Chondrocyte (in vitro differentiated cells): Measurements from ENCODE around the gene ARHGAP15. TPM values are rescaled to one million over a fixed set of nuclear protein-coding genes. Genes with fewer than 3 reads are reported as not detected.

Experiments used
- DNase-seq: peaks from one replicate; pipeline ENCODE4 v3.0.0; 2021; ENCODE audit warnings: mixed read lengths, low spot score
- H3K27ac Mint-ChIP-seq: one replicate; pipeline ENCODE4 v1.8.0; 2021; ENCODE audit warnings: mild to moderate bottlenecking, moderate library complexity, mixed read lengths; ENCODE audit not compliant: unreplicated experiment
- H3K27me3 Mint-ChIP-seq: 2 replicates; pipeline ENCODE4 v1.8.0; 2021; ENCODE audit warnings: low read depth, mixed read lengths
- H3K36me3 Mint-ChIP-seq: 2 replicates; pipeline ENCODE4 v1.8.0; 2021; ENCODE audit warnings: low read depth, mixed read lengths
- H3K4me1 Mint-ChIP-seq: 2 replicates; pipeline ENCODE4 v1.8.0; 2021; ENCODE audit warnings: low read depth, mild to moderate bottlenecking, mixed read lengths
- H3K4me3 Mint-ChIP-seq: one replicate; pipeline ENCODE4 v1.8.0; 2021; ENCODE audit warnings: mild to moderate bottlenecking, moderate library complexity, mixed read lengths; ENCODE audit not compliant: unreplicated experiment
- H3K9me3 Mint-ChIP-seq: 2 replicates; pipeline ENCODE4 v1.8.0; 2021; ENCODE audit warnings: low read depth, mixed read lengths
- CTCF ChIP-seq: fragments of 200-600 bp; sonication (generic); IDR thresholded peaks from 2 replicates; pipeline ENCODE4 v1.5.0; 2021; ENCODE audit warnings: antibody characterized with exemption, mild to moderate bottlenecking, moderate library complexity
- total RNA-seq: library from RNA; stranded (reverse); gene quantifications from 3 replicates; pipeline ENCODE4 v1.2.1, GENCODE V29; 2021

The ARHGAP15 gene
- total RNA-seq, 1 donor from 2014 or later = 0.42 TPM

GRCh38 chr2:143155661-143156060 lies 26.4 kb downstream of the ARHGAP15 start:
- Mint-ChIP-seq H3K4me1 (peaks cover 7% of the 10 kb centered on the region), H3K27ac (no peak overlapping the region), H3K27me3 (peaks cover 31% of the 10 kb centered on the region), H3K4me3 (no peak overlapping the region), H3K36me3 (no peaks in the 10 kb centered on the region), H3K9me3 (no peaks in the 10 kb centered on the region)
- DNase-seq = no peak
- no peak for TF ChIP-seq CTCF

GRCh38 chr2:143157001-143157400 lies 27.8 kb downstream of the ARHGAP15 start:
- Mint-ChIP-seq H3K27me3 (peaks cover 39% of the 10 kb centered on the region), H3K4me3 (no peak overlapping the region), H3K36me3 (no peaks in the 10 kb centered on the region), H3K9me3 (no peaks in the 10 kb centered on the region), H3K4me1 (peaks cover 7% of the 10 kb centered on the region), H3K27ac (no peak overlapping the region)
- no peak for TF ChIP-seq CTCF
- no peak for DNase-seq

- no peak for TF ChIP-seq CTCF
- no peaks in the 10 kb centered on the region for H3K9me3 Mint-ChIP-seq
- H3K4me1 Mint-ChIP-seq = peaks cover 7% of the 10 kb centered on the region
- H3K27ac Mint-ChIP-seq = no peak overlapping the region
- peaks cover 37% of the 10 kb centered on the region for H3K27me3 Mint-ChIP-seq
- DNase-seq = no peak
- no peaks in the 10 kb centered on the region for H3K36me3 Mint-ChIP-seq
- H3K4me3 Mint-ChIP-seq = no peak overlapping the region
These were observed 28.2 kb downstream of the ARHGAP15 start for GRCh38 chr2:143157418-143157817.

GRCh38 chr2:143158098-143158497 lies 28.9 kb downstream of the ARHGAP15 start:
- TF ChIP-seq CTCF = no peak
- H3K27me3 Mint-ChIP-seq = peaks cover 34% of the 10 kb centered on the region
- DNase-seq = no peak
- H3K4me3 Mint-ChIP-seq = no peak overlapping the region
- no peaks in the 10 kb centered on the region for H3K36me3 Mint-ChIP-seq
- H3K27ac Mint-ChIP-seq = no peak overlapping the region
- H3K4me1 Mint-ChIP-seq = peaks cover 7% of the 10 kb centered on the region
- H3K9me3 Mint-ChIP-seq = no peaks in the 10 kb centered on the region

GRCh38 chr2:143158551-143159485 lies 29.6 kb downstream of the ARHGAP15 start:
- no peak overlapping the region for H3K27ac Mint-ChIP-seq
- peaks cover 7% of the 10 kb centered on the region for H3K4me1 Mint-ChIP-seq
- no peak for DNase-seq
- H3K9me3 Mint-ChIP-seq = no peaks in the 10 kb centered on the region
- H3K27me3 Mint-ChIP-seq = peaks cover 36% of the 10 kb centered on the region
- no peaks in the 10 kb centered on the region for H3K36me3 Mint-ChIP-seq
- no peak overlapping the region for H3K4me3 Mint-ChIP-seq
- no peak for TF ChIP-seq CTCF
